Left lobe of liver (tissue), 2 donors: ENCODE measurements around the gene PHTF2. TPM values are rescaled to one million over a fixed set of nuclear protein-coding genes. Genes with fewer than 3 reads are reported as not detected.
"Not testable (repeated sequence)": the region's sequence is repeated elsewhere in the genome, so short reads cannot be mapped to it uniquely, and the experiment has no call there.

Source experiments
- ATAC-seq: fragments of 200-7000 bp; cut with Tn5 transposase; one replicate; pipeline ENCODE4 v1.9.1; 2020; ENCODE audit warnings: mild to moderate bottlenecking, moderate library complexity
- DNase-seq: peaks from one replicate; pipeline ENCODE4 v3.0.0-alpha.2; 2020; ENCODE audit warnings: low spot score
- total RNA-seq: library from RNA; stranded (reverse); gene quantifications from one replicate; pipeline ENCODE4 v1.2.1, GENCODE V29; 2021
- donor health status: DM: no; HTN: no; CAD: no; lungs with moderate emphysema.
- donor health status: DM: no; HTN: yes; CAD: no.

PHTF2 gene
- total RNA-seq, 1 donor from 2014 or later, result 3.3 TPM

DNA sequence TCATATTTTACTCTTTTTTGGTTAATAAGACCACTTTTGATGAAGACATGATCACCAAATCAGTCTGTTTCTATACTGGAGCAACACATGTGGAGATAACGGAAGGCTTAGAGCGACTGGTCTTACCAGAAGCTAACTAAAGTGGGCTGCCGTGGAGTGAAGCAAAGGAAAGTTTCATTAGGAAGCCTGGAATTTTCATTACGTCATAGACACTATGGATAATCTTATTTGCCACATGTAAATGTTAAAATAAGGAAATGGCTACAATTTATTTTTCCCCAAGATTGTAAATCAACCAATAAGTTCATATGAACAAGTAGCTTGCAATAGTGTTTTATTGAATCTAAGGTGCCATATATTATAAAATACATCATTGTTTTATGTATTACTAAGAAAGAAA is 185.4 kb downstream of the PHTF2 start:
- DNase-seq, result no peak
- ATAC-seq, result no peak

DNA sequence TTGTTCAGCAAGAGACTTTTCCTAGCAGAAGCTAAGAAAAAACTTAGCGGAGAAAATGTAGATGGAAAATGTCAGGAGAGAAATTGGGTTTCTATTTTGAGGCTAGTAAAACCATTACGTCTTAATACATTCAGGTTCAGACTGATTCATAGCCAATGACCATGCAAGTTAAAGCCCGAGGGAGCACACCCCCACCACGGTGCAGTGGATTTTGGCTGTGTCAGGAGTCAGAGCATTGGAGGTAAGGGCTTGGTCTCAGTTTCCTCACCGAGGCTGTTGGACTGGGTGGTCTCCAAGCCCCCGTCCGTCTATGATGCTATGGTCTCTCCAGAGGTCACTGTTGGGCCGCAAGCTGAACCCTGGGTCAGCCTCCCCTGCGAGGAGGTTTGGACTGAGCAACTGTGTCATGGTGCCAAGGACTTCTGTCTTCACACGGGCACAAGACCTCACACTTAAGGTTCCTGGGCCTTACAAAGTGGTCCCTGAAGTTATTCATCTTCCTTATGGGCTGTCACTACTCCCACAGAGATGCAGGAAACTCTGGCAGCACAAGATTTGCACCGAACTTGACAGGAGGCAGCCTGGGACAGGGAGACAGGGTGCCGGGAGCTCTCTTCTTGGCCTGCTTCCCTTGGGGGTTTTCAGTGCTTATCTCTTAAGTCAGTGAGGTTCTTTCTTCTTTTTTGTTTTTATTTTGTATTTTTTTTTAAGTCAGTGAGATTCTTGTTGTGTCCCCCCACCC is 186.8 kb downstream of the PHTF2 start:
- ATAC-seq (no peak), DNase-seq (no peak)

DNA sequence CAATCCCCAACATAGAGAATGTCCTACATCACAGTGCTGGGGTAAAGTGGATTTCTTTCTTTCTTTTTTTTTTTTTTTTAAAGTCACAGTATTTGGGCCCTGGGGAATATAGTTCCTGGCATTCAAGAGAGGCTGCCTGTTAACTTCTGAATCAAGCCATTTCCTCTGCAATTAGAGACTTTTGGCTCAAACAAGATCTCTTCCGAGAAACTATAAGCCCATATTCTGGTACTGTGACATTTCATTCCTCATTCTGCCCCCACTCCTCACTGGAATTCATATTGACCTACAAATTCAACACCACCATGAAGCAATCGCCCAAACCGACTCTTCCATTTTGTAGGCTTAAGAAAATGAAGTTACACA is 187.4 kb downstream of the PHTF2 start:
- DNase-seq (no peak), ATAC-seq (no peak)

DNA sequence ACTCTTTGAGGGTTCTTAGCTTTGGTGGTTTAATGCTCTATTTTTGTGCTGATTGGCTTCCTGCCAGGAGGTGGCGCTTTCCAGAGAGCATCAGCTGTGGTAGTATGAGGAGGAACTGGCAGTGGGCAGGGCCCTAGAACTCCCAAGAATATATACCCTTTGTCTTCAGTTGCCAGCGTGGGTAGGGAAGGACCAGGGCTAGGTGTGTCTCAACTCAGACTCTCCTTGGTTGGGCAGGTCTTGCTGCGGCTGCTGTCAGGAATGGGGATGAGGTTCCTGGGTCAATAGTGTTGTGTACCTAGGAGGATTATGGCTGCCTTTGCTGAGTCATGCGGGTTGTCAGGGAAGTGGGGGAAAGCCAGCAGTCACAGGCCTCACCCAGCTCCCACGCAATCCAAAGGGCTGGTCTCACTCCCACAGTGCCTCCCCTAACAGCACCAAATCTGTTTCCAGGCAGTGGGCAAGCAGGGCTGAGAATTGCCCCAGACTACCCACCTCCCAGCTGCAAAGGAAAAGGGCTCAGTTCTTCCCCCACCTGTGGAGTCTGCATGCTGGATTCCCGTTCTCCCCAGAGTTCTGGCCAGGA is 191.5 kb downstream of the PHTF2 start:
- DNase-seq (no peak), ATAC-seq (no peak)

DNA sequence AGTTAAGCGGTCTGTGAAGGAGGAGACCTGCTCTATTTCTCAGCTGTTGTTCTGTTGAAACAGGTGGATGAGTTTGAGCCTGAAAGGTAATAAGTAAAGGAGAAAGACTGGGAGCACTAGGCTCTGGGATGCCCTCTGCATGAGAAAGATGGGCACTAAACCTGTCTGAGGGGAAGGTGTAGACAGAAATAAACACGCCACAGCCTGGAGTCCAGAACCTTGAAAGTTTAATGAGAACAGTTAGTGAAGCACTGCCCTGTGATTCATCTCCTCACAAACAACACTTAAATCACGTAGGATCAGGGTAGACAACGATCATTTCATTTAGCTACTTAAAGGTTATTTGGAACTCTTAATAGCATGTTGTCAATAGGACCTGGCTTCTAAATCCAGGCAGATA is 193.1 kb downstream of the PHTF2 start:
- ATAC-seq (no peak), DNase-seq (no peak)

DNA sequence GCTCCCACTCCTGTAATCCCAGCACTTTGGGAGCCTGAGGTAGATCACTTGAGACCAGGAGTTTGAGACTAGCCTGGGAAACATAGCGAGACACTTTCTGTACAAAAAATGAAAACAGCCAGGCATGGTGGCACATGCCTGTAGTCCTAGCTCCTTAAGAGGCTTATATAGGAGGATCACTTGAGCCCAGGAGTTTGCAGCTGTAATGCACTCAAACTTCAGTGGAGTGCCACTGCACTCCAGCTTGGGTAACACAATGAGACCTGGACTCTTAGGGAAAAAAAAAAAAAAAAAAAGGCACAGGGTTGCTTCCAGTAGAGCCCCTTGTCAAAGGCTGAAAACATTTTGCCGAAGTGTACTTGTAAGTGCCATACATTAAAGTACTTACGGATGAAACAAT is 195.3 kb downstream of the PHTF2 start:
- no peak for ATAC-seq
- DNase-seq, result no peak

DNA sequence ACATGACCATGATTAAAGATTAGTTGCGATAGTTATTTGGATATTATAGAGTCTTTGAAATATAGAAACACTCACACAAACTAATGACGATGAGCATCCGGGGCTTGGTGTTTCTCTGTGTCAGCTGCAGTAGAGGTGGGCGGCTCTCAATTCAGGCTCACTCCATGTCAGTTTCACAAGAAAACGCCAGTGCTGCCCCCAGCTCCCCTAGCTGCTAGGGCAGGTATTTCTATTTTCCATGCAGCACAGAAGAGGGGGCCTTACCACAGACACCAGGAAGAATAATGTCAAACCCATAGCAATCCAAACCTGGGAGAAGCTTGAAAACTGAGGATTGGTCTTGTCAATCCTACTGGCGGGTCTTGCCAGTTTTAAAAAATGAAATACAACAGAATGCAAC is 197.1 kb downstream of the PHTF2 start:
- ATAC-seq (no peak), DNase-seq (no peak)

DNA sequence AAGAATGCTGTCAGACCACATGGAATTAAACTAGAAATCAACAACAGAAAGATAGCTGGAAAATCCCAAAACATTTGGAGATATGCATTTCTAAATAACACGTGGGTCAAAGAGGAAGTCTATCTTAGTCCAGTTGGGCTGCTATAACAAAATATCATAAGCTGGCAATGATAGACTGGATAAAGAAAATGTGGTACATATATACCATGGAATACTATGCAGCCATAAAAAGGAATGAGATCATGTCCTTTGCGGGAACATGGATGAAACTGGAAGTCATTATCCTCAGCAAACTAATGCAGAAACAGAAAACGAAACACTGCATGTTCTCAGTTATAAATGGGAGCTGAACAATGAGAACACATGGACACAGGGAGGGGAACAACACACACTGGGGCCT is 200.6 kb downstream of the PHTF2 start:
- ATAC-seq, DNase-seq: not testable (repeated sequence)

DNA sequence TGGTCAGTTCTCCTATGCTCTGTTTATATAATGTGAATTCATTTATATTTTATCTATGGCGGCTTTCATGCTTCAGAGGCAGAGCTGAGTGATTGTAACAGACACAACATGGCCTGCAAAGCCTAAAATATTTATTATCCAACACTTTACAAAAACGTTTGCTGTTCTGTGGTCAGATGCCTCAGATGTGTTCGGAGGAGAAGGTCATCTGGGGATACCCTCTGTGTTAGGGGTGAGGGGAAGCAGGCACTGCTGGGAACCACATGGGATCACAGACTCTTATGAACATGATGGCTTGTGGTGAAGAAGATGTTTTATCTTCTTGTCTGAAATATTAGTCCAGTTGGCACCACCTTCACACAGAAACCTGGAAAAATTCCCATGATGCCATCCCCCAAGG is 203.4 kb downstream of the PHTF2 start:
- no peak for DNase-seq
- no peak for ATAC-seq

DNA sequence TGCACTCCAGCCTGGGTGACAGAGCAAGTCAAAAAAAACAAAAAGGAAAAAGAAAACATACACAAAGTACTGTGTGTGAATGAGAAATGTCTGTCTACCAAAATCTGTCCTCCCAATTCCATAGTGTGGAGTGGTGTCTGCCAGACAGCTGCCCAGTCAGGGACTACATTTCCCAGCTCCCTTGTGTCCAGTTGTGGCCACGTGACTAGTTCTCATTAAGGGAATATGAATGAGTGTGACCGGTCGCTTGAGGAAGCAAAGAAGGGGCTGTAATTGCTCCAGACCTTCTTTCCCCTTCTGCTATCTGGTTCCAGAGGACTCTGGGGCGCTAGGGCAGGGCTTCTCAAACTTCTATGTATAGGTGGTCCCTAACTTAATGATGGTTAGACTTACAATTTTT is 204.1 kb downstream of the PHTF2 start:
- no peak for ATAC-seq
- DNase-seq, result no peak

DNA sequence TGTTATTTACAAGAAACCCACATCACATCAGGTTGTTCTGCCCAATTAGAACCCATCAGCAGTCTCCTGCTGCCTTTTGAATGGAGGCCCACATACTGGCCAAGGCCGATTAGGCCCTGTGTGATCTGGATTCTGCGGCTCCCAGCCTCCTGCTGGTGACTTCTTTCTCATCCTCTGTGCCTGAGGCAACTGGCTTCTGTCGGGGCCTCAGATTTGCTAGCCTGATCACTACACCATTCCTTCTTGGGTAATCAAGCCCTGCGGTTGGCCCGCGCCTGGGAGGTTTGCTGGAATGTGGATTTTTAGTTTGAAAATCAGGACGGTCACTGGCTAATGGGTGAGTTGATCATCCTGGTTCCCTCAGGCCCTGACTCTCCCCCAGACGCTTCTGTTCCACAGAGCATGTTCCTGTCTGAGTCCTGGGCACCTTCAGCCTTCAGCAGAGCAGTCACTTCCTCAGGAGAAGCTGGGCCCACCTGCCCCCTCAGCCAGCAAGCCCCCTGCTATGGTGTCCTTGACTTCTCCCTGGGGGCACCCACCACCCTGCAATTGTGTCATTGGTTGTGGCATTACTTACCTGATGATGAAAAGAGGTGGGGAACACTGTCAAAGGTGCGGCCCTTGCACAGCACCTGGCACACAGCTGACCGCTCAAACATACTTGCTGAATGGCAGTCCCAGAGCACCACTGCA is 207.6 kb downstream of the PHTF2 start:
- no peak for DNase-seq
- no peak for ATAC-seq

Other genes with a start within 250 kb of the PHTF2 start
- 7.4 TPM for gene RSBN1L, start 102.3 kb upstream of the PHTF2 start, total RNA-seq
- gene TMEM60, start 339 bp upstream of the PHTF2 start, total RNA-seq, result 5.3 TPM